ENCODE measurements around the gene OCRL. TPM values are rescaled to one million over a fixed set of nuclear protein-coding genes. Genes with fewer than 3 reads are reported as not detected.

OCRL gene
- total RNA-seq, 1 experiment from 2014 or later = 25.4 TPM

- Histone ChIP-seq H3K27me3 (replicated peaks; ENCODE audit: insufficient read depth, low read depth, low read length, poor library complexity) (no peaks in the 10 kb centered on the region), H3K4me3 (ENCODE audit: low read depth, low read length, poor library complexity, severe bottlenecking) (no peak overlapping the region), H3K4me1 (ENCODE audit: insufficient read depth, low read length, poor library complexity, severe bottlenecking) (peaks cover 29% of the 10 kb centered on the region), H3K9me3 (ENCODE audit: low read depth, low read length, poor library complexity, severe bottlenecking) (no peaks in the 10 kb centered on the region), H3K36me3 (ENCODE audit: insufficient read depth, low read length, poor library complexity, severe bottlenecking) (no peaks in the 10 kb centered on the region), H3K27ac (ENCODE audit: low read depth, low read length, poor library complexity, severe bottlenecking) (no peak overlapping the region)
- intact Hi-C loops (cut with micrococcal nuclease; ENCODE audit: unreplicated experiment) = no loop called here
- ChIA-PET CTCF (no interaction called here), POLR2A (ENCODE audit: low non-redundant PET) (no interaction called here)
- TF ChIP-seq EZH2 (IDR thresholded peaks at IDR 0.05; ENCODE audit: borderline replicate concordance, low read depth, low read length, poor library complexity, severe bottlenecking) = no peak
- no peak for TF ChIP-seq CTCF (conservative IDR thresholded peaks at IDR 0.05; ENCODE audit: low read depth, low read length)
- DNase-seq (ENCODE audit: low spot score) = peak; percentile 76
- BruUV-seq (replicated peaks) = no TSS peak
Measured at GRCh38 chrX:129577473-129577872, 37.4 kb downstream of the OCRL start.

GRCh38 chrX:129577877-129578276, 37.8 kb downstream of the OCRL start:
- Histone ChIP-seq H3K27me3 (replicated peaks; ENCODE audit: insufficient read depth, low read depth, low read length, poor library complexity) (no peaks in the 10 kb centered on the region), H3K27ac (ENCODE audit: low read depth, low read length, poor library complexity, severe bottlenecking) (no peak overlapping the region), H3K4me1 (ENCODE audit: insufficient read depth, low read length, poor library complexity, severe bottlenecking) (peaks cover 25% of the 10 kb centered on the region), H3K4me3 (ENCODE audit: low read depth, low read length, poor library complexity, severe bottlenecking) (no peak overlapping the region), H3K36me3 (ENCODE audit: insufficient read depth, low read length, poor library complexity, severe bottlenecking) (no peaks in the 10 kb centered on the region), H3K9me3 (ENCODE audit: low read depth, low read length, poor library complexity, severe bottlenecking) (no peaks in the 10 kb centered on the region)
- intact Hi-C loops (cut with micrococcal nuclease; ENCODE audit: unreplicated experiment) = no loop called here
- ChIA-PET POLR2A (ENCODE audit: low non-redundant PET) (no interaction called here), CTCF (no interaction called here)
- no peak for TF ChIP-seq EZH2 (IDR thresholded peaks at IDR 0.05; ENCODE audit: borderline replicate concordance, low read depth, low read length, poor library complexity, severe bottlenecking)
- TF ChIP-seq CTCF (conservative IDR thresholded peaks at IDR 0.05; ENCODE audit: low read depth, low read length) = no peak
- BruUV-seq (replicated peaks) = no TSS peak
- DNase-seq (ENCODE audit: low spot score) = no peak

DNA sequence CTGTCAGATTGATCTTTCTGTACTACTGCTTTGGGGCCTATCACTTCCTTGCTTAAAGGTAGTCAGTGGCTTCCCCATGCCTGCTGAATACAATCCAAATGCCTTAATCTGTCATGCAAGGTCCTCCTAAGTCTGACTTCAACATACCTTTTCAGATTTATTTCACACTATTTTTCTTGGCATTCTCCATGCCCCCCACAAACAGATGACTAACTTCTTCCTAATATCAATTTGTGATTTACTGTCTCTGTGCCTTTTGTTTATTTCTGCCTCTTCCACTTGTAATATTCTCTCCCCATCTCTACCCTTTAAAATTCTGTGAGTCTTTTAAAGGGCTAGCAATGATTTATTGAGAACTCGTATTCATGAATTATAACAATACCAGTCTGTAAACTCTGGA, 41.8 kb downstream of the OCRL start:
- CTCF ChIA-PET = no interaction called here
- Histone ChIP-seq H3K9me3 (ENCODE audit: low read depth, low read length, poor library complexity, severe bottlenecking) (no peaks in the 10 kb centered on the region), H3K4me1 (ENCODE audit: insufficient read depth, low read length, poor library complexity, severe bottlenecking) (peaks cover 9% of the 10 kb centered on the region), H3K27ac (ENCODE audit: low read depth, low read length, poor library complexity, severe bottlenecking) (no peak overlapping the region), H3K27me3 (replicated peaks; ENCODE audit: insufficient read depth, low read depth, low read length, poor library complexity) (no peaks in the 10 kb centered on the region), H3K36me3 (ENCODE audit: insufficient read depth, low read length, poor library complexity, severe bottlenecking) (peaks cover 2% of the 10 kb centered on the region), H3K4me3 (ENCODE audit: low read depth, low read length, poor library complexity, severe bottlenecking) (no peak overlapping the region)
- TF ChIP-seq CTCF (conservative IDR thresholded peaks at IDR 0.05; ENCODE audit: low read depth, low read length) (no peak), EZH2 (IDR thresholded peaks at IDR 0.05; ENCODE audit: borderline replicate concordance, low read depth, low read length, poor library complexity, severe bottlenecking) (no peak)
- DNase-seq (ENCODE audit: low spot score) = no peak
- intact Hi-C loops (cut with micrococcal nuclease; ENCODE audit: unreplicated experiment) = no loop called here
- POLR2A ChIA-PET (ENCODE audit: low non-redundant PET) = no interaction called here
- no TSS peak for BruUV-seq (replicated peaks)
